Spleen (tissue), 7 donors: Measurements from ENCODE around the gene TRPM2.

Experiments used
- POLR2AphosphoS5 ChIP-seq, 3 donors: sonication (generic); formaldehyde crosslinking; IDR thresholded peaks; one replicate each; pipeline ENCODE4 v1.5.1; 2017; ENCODE audit warnings: antibody characterized with exemption in 3 of 3
- TF ChIP-seq, protein P1 (sequence below), 11 experiments: fragments of 200-600 bp in 7 of 11; fragments of 450-650 bp in 4 of 11; sonication (generic) in 4 of 11; IDR thresholded peaks in 8 of 11; conservative IDR thresholded peaks in 3 of 11; 1 replicate in 7 of 11; 2 replicates in 4 of 11; pipeline versions ENCODE4 v1.4.0 to v1.8.0; 2016 to 2021; ENCODE audit warnings: antibody characterized with exemption in 11 of 11, inconsistent platforms in 4 of 11, mild to moderate bottlenecking in 1 of 11
- donor health status: DM: no; HTN: no; CAD: no; lungs with moderate emphysema.
- donor health status: DM: no; HTN: no; CAD: no.
- donor health status: DM: no; HTN: no; CAD: no.

DNA sequence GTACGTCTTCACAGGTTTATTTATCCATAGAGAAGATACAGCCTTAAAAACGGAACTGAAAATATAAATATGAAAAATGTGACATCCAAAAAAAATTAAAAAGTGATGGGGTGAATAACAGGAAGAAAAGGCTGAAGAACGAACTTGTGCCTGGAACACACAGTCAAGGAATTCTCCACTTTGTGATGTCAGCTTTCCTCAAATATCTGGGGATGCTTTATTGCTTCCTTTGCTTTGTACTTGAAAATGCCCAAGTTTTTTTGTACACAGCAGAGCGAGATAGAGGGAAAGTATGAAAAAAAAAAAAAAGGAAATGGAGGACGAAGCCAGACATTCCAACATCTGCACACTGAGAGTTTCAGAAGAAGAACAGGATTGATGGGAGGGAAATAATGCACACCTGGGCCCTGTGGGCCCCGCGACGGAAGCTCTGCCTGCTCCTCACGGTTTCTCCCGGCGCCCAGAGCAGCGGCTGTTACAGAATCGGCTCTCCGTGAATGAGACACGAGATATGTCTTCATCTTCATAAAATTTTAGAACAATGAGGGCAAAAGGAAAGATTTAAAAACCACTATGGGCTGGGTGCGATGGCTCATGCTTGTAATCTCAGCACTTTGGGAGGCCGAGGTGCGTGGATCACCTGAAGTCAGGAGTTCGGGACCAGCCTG, 91.9 kb downstream of the TRPM2 start:
- TF ChIP-seq, protein P1, sequence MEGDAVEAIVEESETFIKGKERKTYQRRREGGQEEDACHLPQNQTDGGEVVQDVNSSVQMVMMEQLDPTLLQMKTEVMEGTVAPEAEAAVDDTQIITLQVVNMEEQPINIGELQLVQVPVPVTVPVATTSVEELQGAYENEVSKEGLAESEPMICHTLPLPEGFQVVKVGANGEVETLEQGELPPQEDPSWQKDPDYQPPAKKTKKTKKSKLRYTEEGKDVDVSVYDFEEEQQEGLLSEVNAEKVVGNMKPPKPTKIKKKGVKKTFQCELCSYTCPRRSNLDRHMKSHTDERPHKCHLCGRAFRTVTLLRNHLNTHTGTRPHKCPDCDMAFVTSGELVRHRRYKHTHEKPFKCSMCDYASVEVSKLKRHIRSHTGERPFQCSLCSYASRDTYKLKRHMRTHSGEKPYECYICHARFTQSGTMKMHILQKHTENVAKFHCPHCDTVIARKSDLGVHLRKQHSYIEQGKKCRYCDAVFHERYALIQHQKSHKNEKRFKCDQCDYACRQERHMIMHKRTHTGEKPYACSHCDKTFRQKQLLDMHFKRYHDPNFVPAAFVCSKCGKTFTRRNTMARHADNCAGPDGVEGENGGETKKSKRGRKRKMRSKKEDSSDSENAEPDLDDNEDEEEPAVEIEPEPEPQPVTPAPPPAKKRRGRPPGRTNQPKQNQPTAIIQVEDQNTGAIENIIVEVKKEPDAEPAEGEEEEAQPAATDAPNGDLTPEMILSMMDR (IDR thresholded peaks at IDR 0.05 in 8 of 11, conservative IDR thresholded peaks at IDR 0.05 in 3 of 11) = no peak
- TF ChIP-seq POLR2AphosphoS5 (IDR thresholded peaks at IDR 0.05) = no peak
